Trophoblast cell (in vitro differentiated cells and primary cell): ENCODE data around the gene GRAMD2A.

Source experiments
- DNase-seq, 2 donors: peaks; one replicate each; pipeline ENCODE4 v3.0.0-alpha.2; 2016
- H2AFZ ChIP-seq: 2 replicates; pipeline ENCODE4 v1.6.1; 2013; ENCODE audit warnings: low read length, moderate library complexity, mild to moderate bottlenecking; ENCODE audit not compliant: insufficient read depth, poor library complexity
- H2AK5ac ChIP-seq: 2 replicates; pipeline ENCODE4 v1.6.1; 2013; ENCODE audit warnings: mild to moderate bottlenecking, low read length
- H2BK120ac ChIP-seq: 2 replicates; pipeline ENCODE4 v1.6.1; 2013; ENCODE audit warnings: low read length, mild to moderate bottlenecking, moderate library complexity; ENCODE audit not compliant: insufficient read depth, poor library complexity
- H2BK12ac ChIP-seq: 2 replicates; pipeline ENCODE4 v1.6.1; 2013; ENCODE audit warnings: mild to moderate bottlenecking, low read length, moderate library complexity
- H2BK5ac ChIP-seq: 2 replicates; pipeline ENCODE4 v1.6.1; 2013; ENCODE audit warnings: low read length, low read depth, moderate library complexity, mild to moderate bottlenecking; ENCODE audit not compliant: poor library complexity
- H3K14ac ChIP-seq: 2 replicates; pipeline ENCODE4 v1.6.1; 2013; ENCODE audit warnings: mild to moderate bottlenecking, low read length
- H3K18ac ChIP-seq: 2 replicates; pipeline ENCODE4 v1.6.1; 2013; ENCODE audit warnings: mild to moderate bottlenecking, low read length
- H3K23ac ChIP-seq: 2 replicates; pipeline ENCODE4 v1.6.1; 2013; ENCODE audit warnings: low read length
- H3K27ac ChIP-seq: 2 replicates; pipeline ENCODE4 v1.5.1; 2013; ENCODE audit warnings: low read depth, mild to moderate bottlenecking, inconsistent platforms, low read length, moderate library complexity
- H3K27me3 ChIP-seq: 2 replicates; pipeline ENCODE4 v1.6.1; 2013; ENCODE audit warnings: inconsistent platforms, mild to moderate bottlenecking, low read length, moderate library complexity; ENCODE audit not compliant: insufficient read depth
- H3K36me3 ChIP-seq, 2 experiments: 1 replicate in 1 of 2; 2 replicates in 1 of 2; pipeline ENCODE4 v1.6.1; 2013; ENCODE audit warnings: low read length in 2 of 2, mild to moderate bottlenecking in 2 of 2, moderate library complexity in 1 of 2; ENCODE audit not compliant: insufficient read depth in 2 of 2, control insufficient read depth in 1 of 2
- H3K4ac ChIP-seq: 2 replicates; pipeline ENCODE4 v1.6.1; 2013; ENCODE audit warnings: low read depth, mild to moderate bottlenecking, low read length, moderate library complexity
- H3K4me1 ChIP-seq, 2 experiments: 1 replicate in 1 of 2; 2 replicates in 1 of 2; pipeline ENCODE4 v1.6.1; 2013; ENCODE audit warnings: low read length in 2 of 2, mild to moderate bottlenecking in 2 of 2, moderate library complexity in 1 of 2; ENCODE audit not compliant: insufficient read depth in 2 of 2, control insufficient read depth in 1 of 2
- H3K4me2 ChIP-seq: 2 replicates; pipeline ENCODE4 v1.6.1; 2013; ENCODE audit warnings: inconsistent platforms, mild to moderate bottlenecking, low read length, moderate library complexity
- H3K4me3 ChIP-seq: 2 replicates; pipeline ENCODE4 v1.5.1; 2013; ENCODE audit warnings: mild to moderate bottlenecking, low read depth, low read length, inconsistent platforms
- H3K79me1 ChIP-seq: one replicate; pipeline ENCODE4 v1.6.1; 2013; ENCODE audit warnings: low read length
- H3K79me2 ChIP-seq: 2 replicates; pipeline ENCODE4 v1.6.1; 2013; ENCODE audit warnings: low read length, mild to moderate bottlenecking; ENCODE audit not compliant: control insufficient read depth, insufficient read depth, poor library complexity
- H3K9ac ChIP-seq: 2 replicates; pipeline ENCODE4 v1.6.1; 2013; ENCODE audit warnings: mild to moderate bottlenecking, low read length
- H3K9me3 ChIP-seq: 2 replicates; pipeline ENCODE4 v1.6.1; 2013; ENCODE audit warnings: low read depth, mild to moderate bottlenecking, control low read depth, inconsistent platforms, low read length; ENCODE audit not compliant: insufficient read depth
- H4K12ac ChIP-seq: 2 replicates; pipeline ENCODE4 v1.6.1; 2013; ENCODE audit warnings: low read depth, mild to moderate bottlenecking, low read length, moderate library complexity
- H4K8ac ChIP-seq: 2 replicates; pipeline ENCODE4 v1.6.1; 2013; ENCODE audit warnings: low read depth, mild to moderate bottlenecking, low read length, moderate library complexity
- H4K91ac ChIP-seq: one replicate; pipeline ENCODE4 v1.6.1; 2013; ENCODE audit warnings: low read depth, mild to moderate bottlenecking, low read length, moderate library complexity
- whole genome bisulfite sequencing: extraction: QIAGEN DNeasy Blood & Tissue Kit; methylation state at CpG from one replicate; pipeline ENCODE4 v1.1.7; 2013; ENCODE audit warnings: missing lambda C conversion rate; ENCODE audit not compliant: insufficient read length, insufficient coverage; ENCODE audit errors: extremely low coverage; 5-methylcytosine and 5-hydroxymethylcytosine counted together

Gene GRAMD2A

DNA sequence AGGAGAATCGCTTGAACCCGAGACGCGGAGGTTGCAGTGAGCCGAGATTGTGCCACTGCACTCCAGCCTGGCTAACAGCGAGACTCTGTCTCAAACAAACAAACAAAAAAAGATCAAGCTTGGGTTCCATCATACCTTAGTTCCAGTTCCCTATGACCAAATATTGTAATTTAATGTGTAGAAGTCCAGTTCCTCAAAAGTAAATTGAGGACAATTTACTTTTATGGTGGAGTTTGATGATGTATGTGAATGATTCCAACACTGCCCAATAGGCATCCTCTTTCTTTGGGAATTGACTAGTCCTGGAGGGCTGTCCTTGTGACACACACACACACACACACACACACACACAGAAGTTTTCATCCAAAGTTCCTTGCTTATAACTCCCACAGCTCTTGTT lies 36.2 kb upstream of the GRAMD2A start:
- no peak overlapping the region for H3K14ac ChIP-seq
- H3K4me1 ChIP-seq: peaks cover 14 to 18% of the 10 kb centered on the region in 2 experiments
- H2AFZ ChIP-seq: no peak overlapping the region
- no peak overlapping the region for H4K12ac ChIP-seq
- no peak overlapping the region for H3K9ac ChIP-seq
- H3K18ac ChIP-seq: no peak overlapping the region
- H4K91ac ChIP-seq: no peak overlapping the region
- WGBS: no CpG with 5 or more reads among the region's 6 CpGs
- H3K4me2 ChIP-seq: no peak overlapping the region
- no peak overlapping the region for H2AK5ac ChIP-seq
- H3K4ac ChIP-seq: no peak overlapping the region
- H3K27ac ChIP-seq: no peak overlapping the region
- peaks cover 33% of the 10 kb centered on the region for H3K79me1 ChIP-seq
- H2BK120ac ChIP-seq: no peak overlapping the region
- peaks cover 17% of the 10 kb centered on the region for H3K79me2 ChIP-seq
- H2BK5ac ChIP-seq: no peak overlapping the region
- H3K9me3 ChIP-seq: no peaks in the 10 kb centered on the region
- no peaks in the 10 kb centered on the region for H3K36me3 ChIP-seq
- no peaks in the 10 kb centered on the region for H3K27me3 ChIP-seq
- no peak overlapping the region for H3K23ac ChIP-seq
- H2BK12ac ChIP-seq: no peak overlapping the region
- H4K8ac ChIP-seq: no peak overlapping the region
- no peak overlapping the region for H3K4me3 ChIP-seq
- DNase-seq: no peak

DNA sequence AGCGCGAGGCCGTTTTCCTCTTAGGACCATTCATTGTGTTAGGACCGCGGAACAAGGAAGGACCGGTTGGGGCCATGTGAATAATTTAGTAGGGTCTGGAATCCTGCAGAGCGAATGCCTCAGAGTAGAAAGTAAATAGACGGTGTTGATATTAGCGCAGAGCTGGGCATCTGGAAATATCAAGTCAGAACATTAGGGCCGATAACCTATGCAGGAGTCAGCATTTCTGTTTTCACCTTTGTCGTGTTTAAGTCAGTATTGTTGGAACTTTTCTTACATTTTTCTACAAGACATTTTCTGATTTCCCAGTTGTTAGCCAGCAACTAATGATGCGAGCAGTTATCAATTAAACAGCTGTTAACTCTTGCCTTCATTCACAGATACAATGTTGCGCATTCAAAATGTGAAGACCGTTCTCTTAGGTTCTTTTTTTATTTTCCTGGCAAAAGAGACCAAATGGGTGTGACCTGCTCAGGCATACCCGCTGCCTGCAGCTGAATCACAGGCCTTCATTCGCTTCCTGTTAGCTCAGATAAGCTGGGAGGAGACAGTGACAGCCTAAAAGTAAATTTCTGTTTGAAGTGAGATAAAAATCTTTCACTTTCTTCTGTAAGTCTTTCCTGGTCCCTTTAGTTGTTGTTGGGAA lies 34.4 kb upstream of the GRAMD2A start:
- H3K79me1 ChIP-seq: peaks cover 29% of the 10 kb centered on the region
- H4K91ac ChIP-seq: peak overlapping the region; percentile 69
- H3K4me1 ChIP-seq: peaks cover 15 to 20% of the 10 kb centered on the region in 2 experiments
- H3K9ac ChIP-seq: peak overlapping the region; percentile 38
- peak; percentile 58 to 67 for DNase-seq
- H3K14ac ChIP-seq: peak overlapping the region; percentile 62
- H3K36me3 ChIP-seq: no peaks in the 10 kb centered on the region
- H4K8ac ChIP-seq: peak overlapping the region; percentile 52
- H3K4me3 ChIP-seq: peak overlapping the region; percentile 66
- no peaks in the 10 kb centered on the region for H3K27me3 ChIP-seq
- no peak overlapping the region for H3K23ac ChIP-seq
- peak overlapping the region; percentile 63 for H4K12ac ChIP-seq
- peak overlapping the region; percentile 74 for H3K4ac ChIP-seq
- peak overlapping the region; percentile 48 for H2AFZ ChIP-seq
- peak overlapping the region; percentile 58 for H2BK5ac ChIP-seq
- H2BK12ac ChIP-seq: no peak overlapping the region
- H3K4me2 ChIP-seq: peak overlapping the region; percentile 70
- no CpG with 5 or more reads among the region's 16 CpGs for WGBS
- peak overlapping the region; percentile 80 for H3K18ac ChIP-seq
- H2AK5ac ChIP-seq: peak overlapping the region; percentile 38
- H3K27ac ChIP-seq: peak overlapping the region; percentile 70
- no peaks in the 10 kb centered on the region for H3K9me3 ChIP-seq
- H3K79me2 ChIP-seq: peaks cover 20% of the 10 kb centered on the region
- peak overlapping the region; percentile 26 for H2BK120ac ChIP-seq

GRCh38 chr15:72231066-72231832 lies 33.7 kb upstream of the GRAMD2A start, which contains the start of gene PKM:
PKM (minus strand) TSS chr15:72231190; CDS start chr15:72219097, 12,093 bp downstream.
- Histone ChIP-seq H3K4me2 (peak within 1 kb of the TSS; percentile 70), H2BK12ac (no peak within 1 kb of the TSS), H3K79me2 (peaks cover 22% of the 10 kb centered on the region), H3K36me3 (peaks cover 0 to 1% of the 10 kb centered on the region in 2 experiments), H4K91ac (peak within 1 kb of the TSS; percentile 90), H3K27ac (peak within 1 kb of the TSS; percentile 91), H2AFZ (peak within 1 kb of the TSS; percentile 61), H4K8ac (peak within 1 kb of the TSS; percentile 92), H3K27me3 (no peaks in the 10 kb centered on the region), H2BK5ac (peak within 1 kb of the TSS; percentile 86), H3K4ac (peak within 1 kb of the TSS; percentile 98), H2BK120ac (peak within 1 kb of the TSS; percentile 86), H3K14ac (peak within 1 kb of the TSS; percentile 89), H3K23ac (no peak within 1 kb of the TSS), H3K4me3 (peak within 1 kb of the TSS; percentile 86), H2AK5ac (peak within 1 kb of the TSS; percentile 84), H3K9me3 (no peaks in the 10 kb centered on the region), H4K12ac (peak within 1 kb of the TSS; percentile 90), H3K79me1 (peaks cover 24% of the 10 kb centered on the region), H3K18ac (peak within 1 kb of the TSS; percentile 93), H3K9ac (peak within 1 kb of the TSS; percentile 95), H3K4me1 (peaks cover 16 to 22% of the 10 kb centered on the region in 2 experiments)
- no CpG with 5 or more reads among the region's 67 CpGs for WGBS
- DNase-seq: peak; percentile 96 to 99

DNA sequence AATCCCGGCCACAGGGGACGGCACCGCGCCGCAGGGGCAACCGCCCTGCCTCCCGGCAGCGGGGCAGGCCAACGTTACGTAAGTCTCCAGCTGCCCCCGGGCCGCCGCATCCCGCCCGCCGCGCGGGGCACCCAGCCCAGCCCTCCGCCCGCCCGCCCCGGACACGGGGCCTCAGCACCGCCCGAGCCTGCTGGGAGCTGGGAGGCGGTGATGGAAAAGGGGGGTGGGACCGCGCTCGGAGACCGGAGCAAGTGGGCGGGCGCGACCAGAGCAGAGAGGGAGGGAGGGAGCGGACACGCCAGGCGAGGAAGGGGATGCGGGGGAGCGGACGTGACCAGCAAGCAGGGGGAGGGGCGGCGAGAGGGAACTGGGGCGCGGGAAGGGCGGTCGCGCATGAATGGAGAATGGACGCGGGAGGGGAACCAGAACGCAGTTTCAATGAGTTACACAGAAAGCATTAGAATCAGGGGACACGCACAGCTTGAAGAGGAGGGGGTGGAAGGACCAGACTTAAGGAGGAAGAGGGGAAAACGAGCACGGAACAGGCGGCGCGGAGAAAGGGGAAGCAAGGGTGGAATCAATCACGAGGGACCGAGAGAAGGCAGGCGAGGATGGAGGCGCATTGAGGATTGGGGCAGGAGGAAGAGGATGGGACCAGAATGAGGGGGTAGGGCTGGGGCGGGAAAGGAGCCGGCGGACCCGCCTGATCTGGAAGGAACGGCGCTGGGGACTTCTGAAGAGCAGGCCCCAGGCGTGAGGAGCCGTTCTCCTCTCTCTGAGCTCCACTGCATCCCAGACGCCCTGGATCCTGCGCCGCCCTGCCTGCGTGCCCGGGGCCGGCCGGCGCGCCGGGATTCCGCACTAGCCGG lies 32.8 kb upstream of the GRAMD2A start:
- peak overlapping the region; percentile 61 for H2AFZ ChIP-seq
- H3K4ac ChIP-seq: peak overlapping the region; percentile 98
- H2BK5ac ChIP-seq: peak overlapping the region; percentile 86
- peaks cover 0 to 1% of the 10 kb centered on the region in 2 experiments for H3K36me3 ChIP-seq
- peak overlapping the region; percentile 90 for H4K12ac ChIP-seq
- H3K14ac ChIP-seq: peak overlapping the region; percentile 89
- H3K9me3 ChIP-seq: no peaks in the 10 kb centered on the region
- H2AK5ac ChIP-seq: peak overlapping the region; percentile 84
- H3K9ac ChIP-seq: peak overlapping the region; percentile 95
- H3K4me2 ChIP-seq: peak overlapping the region; percentile 70
- peak overlapping the region; percentile 93 for H3K18ac ChIP-seq
- H4K91ac ChIP-seq: peak overlapping the region; percentile 90
- no peaks in the 10 kb centered on the region for H3K27me3 ChIP-seq
- no peak overlapping the region for H2BK12ac ChIP-seq
- H3K4me1 ChIP-seq: peaks cover 16 to 22% of the 10 kb centered on the region in 2 experiments
- peak overlapping the region; percentile 86 for H3K4me3 ChIP-seq
- H4K8ac ChIP-seq: peak overlapping the region; percentile 92
- H3K79me2 ChIP-seq: peaks cover 23% of the 10 kb centered on the region
- H3K79me1 ChIP-seq: peaks cover 24% of the 10 kb centered on the region
- H3K23ac ChIP-seq: no peak overlapping the region
- peak; percentile 51 to 64 for DNase-seq
- peak overlapping the region; percentile 86 for H2BK120ac ChIP-seq
- no CpG with 5 or more reads among the region's 79 CpGs for WGBS
- peak overlapping the region; percentile 91 for H3K27ac ChIP-seq
